ENCODE measurements around the gene HTT. TPM values are rescaled to one million over a fixed set of nuclear protein-coding genes. Genes with fewer than 3 reads are reported as not detected.

The HTT gene
- total RNA-seq, 1 donor from 2014 or later = 45.3 TPM

- DNase-seq (ENCODE audit: low spot score) = no peak
Measured at GRCh38 chr4:3288571-3289094, 214.2 kb downstream of the HTT start.

- no peak for DNase-seq (ENCODE audit: low spot score)
Measured at GRCh38 chr4:3290476-3290875, 216.0 kb downstream of the HTT start.

GRCh38 chr4:3290889-3291321 is 216.4 kb downstream of the HTT start:
- DNase-seq (ENCODE audit: low spot score) = no peak

GRCh38 chr4:3291411-3291968 is 217.0 kb downstream of the HTT start:
- peak; percentile 29 for DNase-seq (ENCODE audit: low spot score)

GRCh38 chr4:3291969-3292570 is 217.6 kb downstream of the HTT start:
- DNase-seq (ENCODE audit: low spot score) = peak; percentile 69

GRCh38 chr4:3292571-3293400 is 218.3 kb downstream of the HTT start, which contains the start of gene RGS12:
Gene RGS12 (plus strand): TSS chr4:3293021. CDS start chr4:3316171, 23,150 bp downstream.
- DNase-seq (ENCODE audit: low spot score) = peak; percentile 95

Other genes starting within 250 kb of the HTT start
- 182 TPM for gene ADD1, start 230.8 kb upstream of the HTT start, total RNA-seq (ENCODE audit: insufficient read depth, low replicate concordance)
- 10.1 TPM for gene NOP14, start 111.3 kb upstream of the HTT start, total RNA-seq (ENCODE audit: insufficient read depth, low replicate concordance)
- 5.5 TPM for gene GRK4, start 111.1 kb upstream of the HTT start, total RNA-seq (ENCODE audit: insufficient read depth, low replicate concordance)
- not detected for gene HTT-AS, start 143 bp upstream of the HTT start, total RNA-seq (ENCODE audit: insufficient read depth, low replicate concordance)
- 10.6 TPM for gene MSANTD1, start 174.5 kb downstream of the HTT start, total RNA-seq (ENCODE audit: insufficient read depth, low replicate concordance)
- gene RGS12, start 218.3 kb downstream of the HTT start, total RNA-seq (ENCODE audit: insufficient read depth, low replicate concordance) = 29.6 TPM

Data from umbilical cord (tissue), 2 donors.